Panc1 (cell line): Measurements from ENCODE around the gene SNUPN. TPM values are rescaled to one million over a fixed set of nuclear protein-coding genes. Genes with fewer than 3 reads are reported as not detected.

ENCODE experiments used
- ATAC-seq: fragments of 200-7000 bp; cut with Tn5 transposase; 2 replicates; pipeline ENCODE4 v1.9.1; 2020; ENCODE audit warnings: mild to moderate bottlenecking, moderate library complexity
- BruUV-seq: library from RNA; stranded (reverse); fragments of 400-500 nt; replicated peaks from 2 replicates; lab custom pipeline; 2021; lab: Mats Ljungman, UMichigan
- CTCF ChIA-PET: fragments of 300-600 bp; sonication (Branson Sonifier 250); formaldehyde crosslinking; loops from one replicate; lab custom pipeline; 2022; ENCODE audit warnings: antibody characterized with exemption; lab: Charles Lee
- POLR2A ChIA-PET: fragments of 300-600 bp; sonication (Branson Sonifier 250); formaldehyde crosslinking; loops from one replicate; lab custom pipeline; 2022; ENCODE audit warnings: antibody characterized with exemption; lab: Charles Lee
- DNase-seq: peaks from one replicate; pipeline ENCODE4 v3.0.0-alpha.2; 2010; ENCODE audit warnings: low read depth, low spot score
- H3K27ac ChIP-seq: 2 replicates; pipeline ENCODE4 v1.5.1; 2011; ENCODE audit warnings: mild to moderate bottlenecking, low read length, inconsistent platforms
- H3K27me3 ChIP-seq: fragments of 200-500 bp; sonication (Bioruptor generic); 2 replicates; pipeline ENCODE4 v1.6.0; 2014; ENCODE audit warnings: low read length, inconsistent platforms; ENCODE audit not compliant: control insufficient read depth, insufficient read depth
- H3K36me3 ChIP-seq: fragments of 200-500 bp; sonication (Bioruptor generic); 2 replicates; pipeline ENCODE4 v1.5.1; 2014; ENCODE audit warnings: inconsistent platforms, mild to moderate bottlenecking, low read length, moderate library complexity; ENCODE audit not compliant: control insufficient read depth, insufficient read depth
- H3K4me1 ChIP-seq: 2 replicates; pipeline ENCODE4 v1.5.1; 2011; ENCODE audit warnings: inconsistent platforms, mild to moderate bottlenecking, low read length, moderate library complexity; ENCODE audit not compliant: control insufficient read depth, insufficient read depth
- H3K4me3 ChIP-seq, 2 experiments: 2 replicates each; pipeline ENCODE4 v1.5.1; 2011 to 2012; ENCODE audit warnings: low read depth in 2 of 2, low read length in 2 of 2, mild to moderate bottlenecking in 2 of 2, inconsistent platforms in 1 of 2, moderate library complexity in 1 of 2
- H3K9me3 ChIP-seq: fragments of 200-500 bp; sonication (Bioruptor generic); 2 replicates; pipeline ENCODE4 v1.5.1; 2014; ENCODE audit warnings: low read depth, mild to moderate bottlenecking, inconsistent platforms, low read length, moderate library complexity; ENCODE audit not compliant: control insufficient read depth, insufficient read depth
- POLR2AphosphoS5 ChIP-seq: IDR thresholded peaks from 2 replicates; pipeline ENCODE4 v1.6.1; 2012; ENCODE audit warnings: mild to moderate bottlenecking, low read depth, low read length, moderate library complexity
- SIN3A ChIP-seq: IDR thresholded peaks from 2 replicates; pipeline ENCODE4 v1.6.1; 2012; ENCODE audit warnings: low read depth, mild to moderate bottlenecking, low read length, moderate library complexity, borderline replicate concordance; ENCODE audit not compliant: insufficient read depth
- TCF7L2 ChIP-seq: IDR thresholded peaks from 2 replicates; pipeline ENCODE4 v1.6.1; 2011; ENCODE audit warnings: mild to moderate bottlenecking, low read depth, low read length, inconsistent platforms
- in situ Hi-C: cut with HindIII; loops from 2 replicates; pipeline ENCODE4 v1.10.0; 2016; ENCODE audit warnings: low sequenced_read_pairs, low pct_unique_long_range_greater_than_20kb
- intact Hi-C: fragments of 100-400 bp; cut with micrococcal nuclease; formaldehyde crosslinking; loops from one replicate; pipeline ENCODE4 v1.10.0; 2022; ENCODE audit not compliant: unreplicated experiment
- total RNA-seq: library from RNA; stranded (reverse); gene quantifications from one replicate; pipeline ENCODE4 v1.2.1, GENCODE V29; 2021; ENCODE audit not compliant: unreplicated experiment
- TF ChIP-seq, protein P1 (sequence below), 2 experiments: IDR thresholded peaks; 2 replicates each; pipeline ENCODE4 v1.6.1; 2011 to 2012; ENCODE audit warnings: low read depth in 2 of 2, control low read depth in 1 of 2, low read length in 1 of 2, mild to moderate bottlenecking in 1 of 2, moderate library complexity in 1 of 2; ENCODE audit not compliant: insufficient read depth in 1 of 2
- TF ChIP-seq, protein P2 (sequence below): fragments of 450-650 bp; IDR thresholded peaks from 2 replicates; pipeline ENCODE4 v1.5.1; 2017; ENCODE audit warnings: mild to moderate bottlenecking

SNUPN gene
- total RNA-seq, 1 experiment from 2014 or later: 52.1 TPM

DNA sequence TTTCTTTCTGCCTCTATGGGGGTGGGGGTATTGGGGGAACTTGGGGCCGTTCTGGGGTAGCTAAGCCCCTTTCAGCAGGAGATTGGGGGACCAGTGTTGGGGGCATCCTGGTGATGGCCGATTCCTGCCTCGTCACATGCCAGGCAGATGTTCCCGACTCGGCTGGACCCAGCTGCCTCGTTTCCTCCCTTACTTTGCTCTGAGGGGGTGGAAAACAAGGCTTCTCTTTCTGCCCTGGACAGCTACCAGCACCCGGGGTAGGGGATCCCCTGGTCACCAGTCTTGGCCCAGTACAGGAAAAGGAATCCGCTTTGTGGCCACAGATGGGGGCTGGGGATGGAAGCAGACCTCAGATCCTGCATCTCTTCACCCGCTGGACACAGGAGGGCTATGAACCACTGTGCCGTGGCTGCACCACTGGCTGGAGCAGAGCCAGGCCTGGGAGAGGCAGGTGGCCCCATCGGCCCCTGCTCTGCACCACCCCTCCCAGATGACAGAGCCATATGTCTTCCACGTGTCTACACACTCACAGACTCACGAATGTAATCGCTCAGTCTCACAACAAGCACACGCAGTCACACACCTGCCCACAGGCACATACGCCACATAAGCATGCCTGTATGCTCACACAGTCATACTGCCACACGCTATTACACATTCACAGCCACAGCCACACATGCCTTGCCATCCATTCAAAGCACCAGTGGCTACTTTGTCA lies 34.6 kb upstream of the SNUPN start:
- Histone ChIP-seq H3K4me1 (peaks cover 9% of the 10 kb centered on the region), H3K4me3 (no peak overlapping the region), H3K36me3 (no peaks in the 10 kb centered on the region), H3K27me3 (no peaks in the 10 kb centered on the region), H3K27ac (no peak overlapping the region), H3K9me3 (no peaks in the 10 kb centered on the region)
- DNase-seq (no peak), ATAC-seq (no peak)
- in situ Hi-C loops (no loop called here), intact Hi-C loops (no loop called here)
- ChIA-PET CTCF (interaction anchor here (0.5 kb wide), 1 partner anchor 41 kb away, joined by 9 read pairs; no protein-coding TSS in a partner anchor), POLR2A (no interaction called here)
- BruUV-seq: no TSS peak
- TF ChIP-seq, protein P1, sequence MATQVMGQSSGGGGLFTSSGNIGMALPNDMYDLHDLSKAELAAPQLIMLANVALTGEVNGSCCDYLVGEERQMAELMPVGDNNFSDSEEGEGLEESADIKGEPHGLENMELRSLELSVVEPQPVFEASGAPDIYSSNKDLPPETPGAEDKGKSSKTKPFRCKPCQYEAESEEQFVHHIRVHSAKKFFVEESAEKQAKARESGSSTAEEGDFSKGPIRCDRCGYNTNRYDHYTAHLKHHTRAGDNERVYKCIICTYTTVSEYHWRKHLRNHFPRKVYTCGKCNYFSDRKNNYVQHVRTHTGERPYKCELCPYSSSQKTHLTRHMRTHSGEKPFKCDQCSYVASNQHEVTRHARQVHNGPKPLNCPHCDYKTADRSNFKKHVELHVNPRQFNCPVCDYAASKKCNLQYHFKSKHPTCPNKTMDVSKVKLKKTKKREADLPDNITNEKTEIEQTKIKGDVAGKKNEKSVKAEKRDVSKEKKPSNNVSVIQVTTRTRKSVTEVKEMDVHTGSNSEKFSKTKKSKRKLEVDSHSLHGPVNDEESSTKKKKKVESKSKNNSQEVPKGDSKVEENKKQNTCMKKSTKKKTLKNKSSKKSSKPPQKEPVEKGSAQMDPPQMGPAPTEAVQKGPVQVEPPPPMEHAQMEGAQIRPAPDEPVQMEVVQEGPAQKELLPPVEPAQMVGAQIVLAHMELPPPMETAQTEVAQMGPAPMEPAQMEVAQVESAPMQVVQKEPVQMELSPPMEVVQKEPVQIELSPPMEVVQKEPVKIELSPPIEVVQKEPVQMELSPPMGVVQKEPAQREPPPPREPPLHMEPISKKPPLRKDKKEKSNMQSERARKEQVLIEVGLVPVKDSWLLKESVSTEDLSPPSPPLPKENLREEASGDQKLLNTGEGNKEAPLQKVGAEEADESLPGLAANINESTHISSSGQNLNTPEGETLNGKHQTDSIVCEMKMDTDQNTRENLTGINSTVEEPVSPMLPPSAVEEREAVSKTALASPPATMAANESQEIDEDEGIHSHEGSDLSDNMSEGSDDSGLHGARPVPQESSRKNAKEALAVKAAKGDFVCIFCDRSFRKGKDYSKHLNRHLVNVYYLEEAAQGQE (IDR thresholded peaks at IDR 0.05; ENCODE audit: insufficient read depth in 1 of 2, low read depth in 2 of 2, low read length in 1 of 2): no peak
- TF ChIP-seq POLR2AphosphoS5 (no peak), SIN3A (no peak), TCF7L2 (no peak)
- TF ChIP-seq, protein P2, sequence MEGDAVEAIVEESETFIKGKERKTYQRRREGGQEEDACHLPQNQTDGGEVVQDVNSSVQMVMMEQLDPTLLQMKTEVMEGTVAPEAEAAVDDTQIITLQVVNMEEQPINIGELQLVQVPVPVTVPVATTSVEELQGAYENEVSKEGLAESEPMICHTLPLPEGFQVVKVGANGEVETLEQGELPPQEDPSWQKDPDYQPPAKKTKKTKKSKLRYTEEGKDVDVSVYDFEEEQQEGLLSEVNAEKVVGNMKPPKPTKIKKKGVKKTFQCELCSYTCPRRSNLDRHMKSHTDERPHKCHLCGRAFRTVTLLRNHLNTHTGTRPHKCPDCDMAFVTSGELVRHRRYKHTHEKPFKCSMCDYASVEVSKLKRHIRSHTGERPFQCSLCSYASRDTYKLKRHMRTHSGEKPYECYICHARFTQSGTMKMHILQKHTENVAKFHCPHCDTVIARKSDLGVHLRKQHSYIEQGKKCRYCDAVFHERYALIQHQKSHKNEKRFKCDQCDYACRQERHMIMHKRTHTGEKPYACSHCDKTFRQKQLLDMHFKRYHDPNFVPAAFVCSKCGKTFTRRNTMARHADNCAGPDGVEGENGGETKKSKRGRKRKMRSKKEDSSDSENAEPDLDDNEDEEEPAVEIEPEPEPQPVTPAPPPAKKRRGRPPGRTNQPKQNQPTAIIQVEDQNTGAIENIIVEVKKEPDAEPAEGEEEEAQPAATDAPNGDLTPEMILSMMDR: no peak

DNA sequence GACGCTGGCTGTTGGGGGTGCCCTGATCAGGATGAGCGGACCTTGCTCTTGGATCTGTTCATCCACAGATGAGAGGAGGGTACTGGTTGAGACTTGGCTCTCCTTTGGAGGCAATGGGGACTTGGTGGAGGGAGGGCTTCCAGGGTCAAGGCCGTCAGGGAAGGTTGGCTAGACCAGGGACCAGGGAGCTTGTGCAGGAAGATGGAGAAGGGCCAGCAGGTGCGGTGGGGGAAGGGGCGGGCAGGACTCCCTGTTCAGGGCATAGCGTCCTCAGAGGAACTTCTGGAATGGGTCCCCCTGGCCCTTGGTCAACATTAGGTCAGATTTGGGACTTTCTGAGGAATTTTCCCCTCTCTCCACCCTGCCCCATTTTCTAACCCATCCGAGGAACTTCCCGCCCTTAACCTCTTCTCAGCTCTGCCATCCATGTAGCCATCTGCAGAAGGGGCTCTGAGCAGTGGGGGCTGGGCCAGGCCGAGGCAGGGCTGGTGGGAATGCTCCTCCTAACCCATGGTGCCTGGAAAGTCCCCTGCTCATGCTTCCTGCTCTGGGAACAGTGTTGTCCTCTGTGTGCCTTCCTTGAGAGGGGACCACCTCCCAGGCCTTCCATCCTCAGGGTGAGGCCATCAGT lies 33.7 kb upstream of the SNUPN start:
- no peak for TF ChIP-seq TCF7L2
- TF ChIP-seq POLR2AphosphoS5: no peak
- TF ChIP-seq, protein P1 (IDR thresholded peaks at IDR 0.05; ENCODE audit: insufficient read depth in 1 of 2, low read depth in 2 of 2, low read length in 1 of 2): no peak
- TF ChIP-seq, protein P2: no peak
- no peak for TF ChIP-seq SIN3A
- intact Hi-C loops: no loop called here
- H3K4me1 ChIP-seq: peaks cover 8% of the 10 kb centered on the region
- in situ Hi-C loops: no loop called here
- ChIA-PET POLR2A (no interaction called here), CTCF (no interaction called here)
- no peak overlapping the region for H3K27ac ChIP-seq
- no TSS peak for BruUV-seq
- DNase-seq: no peak
- no peaks in the 10 kb centered on the region for H3K36me3 ChIP-seq
- no peaks in the 10 kb centered on the region for H3K9me3 ChIP-seq
- no peak overlapping the region for H3K4me3 ChIP-seq
- no peak for ATAC-seq
- H3K27me3 ChIP-seq: no peaks in the 10 kb centered on the region
